HepG2 (cell line): Measurements from ENCODE around the gene GPR42. TPM values are rescaled to one million over a fixed set of nuclear protein-coding genes. Genes with fewer than 3 reads are reported as not detected.
A peak's percentile ranks its signal among the peaks of the same experiment; 100 is the strongest.

Experiments used
- ATAC-seq: fragments of 200-7000 bp; cut with Tn5 transposase; 3 replicates; pipeline ENCODE4 v1.9.1; 2020; ENCODE audit warnings: mild to moderate bottlenecking, moderate library complexity
- BruUV-seq: library from RNA; stranded (reverse); fragments of 400-500 nt; replicated peaks from 2 replicates; lab custom pipeline; 2021; lab: Mats Ljungman, UMichigan
- CTCF ChIA-PET: fragments of 300-600 bp; formaldehyde crosslinking; extraction: SDS; loops from one replicate; lab custom pipeline; 2021; ENCODE audit warnings: low total read pairs, inconsistent platforms, low intra/inter-chr PET ratio; lab: Yijun Ruan, JAX
- POLR2A ChIA-PET: fragments of 350-600 bp; sonication (Branson Sonifier 250); formaldehyde crosslinking; loops from one replicate; lab custom pipeline; 2020; ENCODE audit warnings: antibody characterized with exemption, inconsistent platforms; lab: Yijun Ruan, JAX
- DNase-seq: peaks from one replicate; pipeline ENCODE4 v3.0.0-alpha.2; 2015; ENCODE audit warnings: low spot score
- FAIRE-seq: peaks from 3 replicates; lab custom pipeline; 2011; peaks lifted over from hg19 to GRCh38; lab: Jason Lieb, UNC
- H2AFZ ChIP-seq: one replicate; pipeline ENCODE4 v1.6.1; 2011; ENCODE audit warnings: low read length, inconsistent platforms
- H3K27ac ChIP-seq: fragments of 300-600 bp; 3 replicates; pipeline ENCODE4 v1.8.0; 2011; ENCODE audit warnings: mixed run types, mild to moderate bottlenecking, mixed read lengths, low read length, inconsistent platforms; ENCODE audit not compliant: insufficient read depth; ENCODE audit errors: extremely low read length
- H3K27me3 ChIP-seq, 2 experiments: fragments of 200-600 bp in 1 of 2; 2 replicates in 1 of 2; 3 replicates in 1 of 2; pipeline versions ENCODE4 v1.6.0 to v1.8.0; 2011; ENCODE audit warnings: low read length in 2 of 2, mild to moderate bottlenecking in 2 of 2, moderate library complexity in 2 of 2, inconsistent platforms in 1 of 2; ENCODE audit not compliant: insufficient read depth in 2 of 2, control insufficient read depth in 1 of 2
- H3K36me3 ChIP-seq, 2 experiments: fragments of 200-600 bp in 1 of 2; replicated peaks in 1 of 2; 2 replicates in 1 of 2; 3 replicates in 1 of 2; pipeline versions ENCODE4 v1.5.1 to v1.8.0; 2011; ENCODE audit warnings: low read length in 2 of 2, inconsistent platforms in 1 of 2; ENCODE audit not compliant: insufficient read depth in 2 of 2, control insufficient read depth in 1 of 2
- H3K4me1 ChIP-seq: 2 replicates; pipeline ENCODE4 v1.5.1; 2012; ENCODE audit warnings: low read length, inconsistent platforms; ENCODE audit not compliant: insufficient read depth
- H3K4me2 ChIP-seq: 2 replicates; pipeline ENCODE4 v1.6.0; 2011; ENCODE audit warnings: low read depth, low read length, inconsistent platforms
- H3K4me3 ChIP-seq, 3 experiments: fragments of 200-600 bp in 1 of 3; sonication (generic), shearing (Covaris generic) in 1 of 3; replicated peaks in 1 of 3; 2 replicates each; pipeline ENCODE4 v1.5.1; 2011 to 2016; ENCODE audit warnings: low read length in 3 of 3, inconsistent platforms in 2 of 3, low read depth in 2 of 3, mild to moderate bottlenecking in 2 of 3, control low read depth in 1 of 3, mixed read lengths in 1 of 3; ENCODE audit not compliant: insufficient read depth in 1 of 3
- H3K79me2 ChIP-seq: one replicate; pipeline ENCODE4 v1.6.1; 2011; ENCODE audit warnings: low read length, inconsistent platforms; ENCODE audit not compliant: insufficient read depth
- H3K9ac ChIP-seq: 2 replicates; pipeline ENCODE4 v1.6.0; 2011; ENCODE audit warnings: mild to moderate bottlenecking, low read depth, low read length, inconsistent platforms; ENCODE audit not compliant: insufficient read depth
- H3K9me3 ChIP-seq: 2 replicates; pipeline ENCODE4 v1.5.1; 2012; ENCODE audit warnings: mild to moderate bottlenecking, low read length
- H4K20me1 ChIP-seq: 2 replicates; pipeline ENCODE4 v1.6.0; 2011; ENCODE audit warnings: inconsistent platforms, mild to moderate bottlenecking, low read length, moderate library complexity; ENCODE audit not compliant: insufficient read depth
- HIVEP1 ChIP-seq: sonication (generic); formaldehyde crosslinking; IDR thresholded peaks from 2 replicates; pipeline ENCODE4 v1.4.0; 2020; ENCODE audit warnings: mild to moderate bottlenecking, missing genetic modification reagents
- WGBS: methylation state at CpG from one replicate; pipeline ENCODE4 v1.1.6; 2017; ENCODE audit warnings: low lambda C conversion rate; 5-methylcytosine and 5-hydroxymethylcytosine counted together
- in situ Hi-C: cut with HindIII; loops from 2 replicates; pipeline ENCODE4 v1.10.0; 2017; ENCODE audit warnings: low pct_unique_long_range_greater_than_20kb; ENCODE audit not compliant: extremely low pct_ligation_motif_present
- intact Hi-C: fragments of 100-400 bp; cut with micrococcal nuclease; formaldehyde crosslinking; loops from one replicate; pipeline ENCODE4 v1.10.0; 2022; ENCODE audit not compliant: unreplicated experiment
- polyA plus RNA-seq, 8 experiments: library from polyadenylated mRNA; depleted of rRNA in 3 of 8; stranded (reverse) in 7 of 8; unstranded in 1 of 8; fragments of >200 nt; fragmentation: Illumina TruSeq in 4 of 8; extraction: Trizol in 4 of 8; gene quantifications; 2 replicates each; pipeline versions ENCODE4 v1.2.1 to v1.2.3, GENCODE V29; 2011 to 2016; ENCODE audit warnings: low read depth in 4 of 8, missing spikeins in 1 of 8, mixed read lengths in 1 of 8; ENCODE audit not compliant: insufficient read depth in 1 of 8
- total RNA-seq, 5 experiments: library from RNA; depleted of rRNA; stranded (reverse); fragments of >200 nt; fragmentation: Illumina TruSeq; extraction: Trizol; gene quantifications; 2 replicates each; pipeline ENCODE4 v1.2.3, GENCODE V29; 2016; ENCODE audit warnings: low read depth in 1 of 5
- TF ChIP-seq, protein P1 (sequence below), 2 experiments: IDR thresholded peaks; 2 replicates each; pipeline ENCODE4 v1.6.1; 2011 to 2012; ENCODE audit warnings: low read length in 2 of 2, borderline replicate concordance in 1 of 2, low read depth in 1 of 2, mild to moderate bottlenecking in 1 of 2, moderate library complexity in 1 of 2

The GPR42 gene
- total and polyA plus RNA-seq, 2 of the 13 experiments (the other 11 are each of a cell fraction or from before 2014, with no cell fraction given) = not detected

DNA sequence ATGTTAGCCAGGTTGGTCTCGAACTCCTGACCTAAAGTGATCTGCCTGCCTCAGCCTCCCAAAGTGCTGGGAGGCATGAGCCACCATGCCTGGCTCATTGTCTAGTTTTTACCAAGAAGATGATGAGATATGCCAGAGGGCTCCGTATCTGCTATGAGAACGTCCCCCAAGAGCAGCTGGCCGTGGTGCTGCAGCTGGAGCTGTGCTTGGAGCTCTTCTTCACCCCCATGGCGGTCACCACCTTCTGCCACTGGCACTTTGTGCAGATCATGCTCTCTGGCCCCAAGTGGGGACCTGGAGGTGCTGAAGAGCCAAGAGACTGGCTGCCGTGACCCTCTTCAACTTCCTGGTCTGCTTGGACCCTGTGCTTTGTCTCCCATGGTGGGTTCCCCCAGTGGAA, 36.8 kb downstream of the GPR42 start:
- Histone ChIP-seq H3K27me3 (peaks cover 1 to 23% of the 10 kb centered on the region in 2 experiments; a peak in 3 of 5 replicates), H3K9me3 (no peaks in the 10 kb centered on the region), H3K36me3 (no peaks in the 10 kb centered on the region), H3K4me3 (no peak overlapping the region), H3K27ac (no peak overlapping the region), H4K20me1 (no peaks in the 10 kb centered on the region), H3K4me1 (peaks cover 26% of the 10 kb centered on the region), H3K9ac (no peak overlapping the region), H3K79me2 (no peaks in the 10 kb centered on the region), H2AFZ (no peak overlapping the region), H3K4me2 (no peak overlapping the region)
- ChIA-PET POLR2A (no interaction called here), CTCF (no interaction called here)
- intact Hi-C loops = no loop called here
- in situ Hi-C loops = no loop called here
- DNase-seq (no peak), FAIRE-seq (no peak), ATAC-seq (no peak)
- WGBS = 20% methylated on average over 2 of the region's 6 CpGs
- TF ChIP-seq, protein P1, sequence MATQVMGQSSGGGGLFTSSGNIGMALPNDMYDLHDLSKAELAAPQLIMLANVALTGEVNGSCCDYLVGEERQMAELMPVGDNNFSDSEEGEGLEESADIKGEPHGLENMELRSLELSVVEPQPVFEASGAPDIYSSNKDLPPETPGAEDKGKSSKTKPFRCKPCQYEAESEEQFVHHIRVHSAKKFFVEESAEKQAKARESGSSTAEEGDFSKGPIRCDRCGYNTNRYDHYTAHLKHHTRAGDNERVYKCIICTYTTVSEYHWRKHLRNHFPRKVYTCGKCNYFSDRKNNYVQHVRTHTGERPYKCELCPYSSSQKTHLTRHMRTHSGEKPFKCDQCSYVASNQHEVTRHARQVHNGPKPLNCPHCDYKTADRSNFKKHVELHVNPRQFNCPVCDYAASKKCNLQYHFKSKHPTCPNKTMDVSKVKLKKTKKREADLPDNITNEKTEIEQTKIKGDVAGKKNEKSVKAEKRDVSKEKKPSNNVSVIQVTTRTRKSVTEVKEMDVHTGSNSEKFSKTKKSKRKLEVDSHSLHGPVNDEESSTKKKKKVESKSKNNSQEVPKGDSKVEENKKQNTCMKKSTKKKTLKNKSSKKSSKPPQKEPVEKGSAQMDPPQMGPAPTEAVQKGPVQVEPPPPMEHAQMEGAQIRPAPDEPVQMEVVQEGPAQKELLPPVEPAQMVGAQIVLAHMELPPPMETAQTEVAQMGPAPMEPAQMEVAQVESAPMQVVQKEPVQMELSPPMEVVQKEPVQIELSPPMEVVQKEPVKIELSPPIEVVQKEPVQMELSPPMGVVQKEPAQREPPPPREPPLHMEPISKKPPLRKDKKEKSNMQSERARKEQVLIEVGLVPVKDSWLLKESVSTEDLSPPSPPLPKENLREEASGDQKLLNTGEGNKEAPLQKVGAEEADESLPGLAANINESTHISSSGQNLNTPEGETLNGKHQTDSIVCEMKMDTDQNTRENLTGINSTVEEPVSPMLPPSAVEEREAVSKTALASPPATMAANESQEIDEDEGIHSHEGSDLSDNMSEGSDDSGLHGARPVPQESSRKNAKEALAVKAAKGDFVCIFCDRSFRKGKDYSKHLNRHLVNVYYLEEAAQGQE (IDR thresholded peaks at IDR 0.05; ENCODE audit: borderline replicate concordance in 1 of 2, low read depth in 1 of 2, low read length in 2 of 2) = peak in 1 of 2 experiments; percentile 4; a peak in 3 of 4 replicates
- TF ChIP-seq HIVEP1 (CRISPR knock-in tag) = no peak
- BruUV-seq = no TSS peak
